Breast epithelium (tissue), 4 donors: ENCODE results near the gene H3-3A. TPM values are rescaled to one million over a fixed set of nuclear protein-coding genes. Genes with fewer than 3 reads are reported as not detected.

ENCODE experiments used
- DNase-seq, 2 donors: peaks; one replicate each; pipeline ENCODE4 v3.0.0-alpha.2; 2019; ENCODE audit warnings: low spot score in 2 of 2
- H3K27ac ChIP-seq, 2 donors: fragments of 200-600 bp; sonication (generic) in 1 of 2; one replicate each; pipeline ENCODE4 v1.5.1; 2016 to 2019; ENCODE audit warnings: mild to moderate bottlenecking in 1 of 2
- H3K27me3 ChIP-seq, 2 donors: fragments of 200-600 bp; sonication (generic) in 1 of 2; one replicate each; pipeline versions ENCODE4 v1.5.1 to v1.6.0; 2017 to 2019; ENCODE audit warnings: control low read depth in 1 of 2, mild to moderate bottlenecking in 1 of 2
- H3K36me3 ChIP-seq: fragments of 200-600 bp; one replicate; pipeline ENCODE4 v1.5.1; 2019
- H3K4me1 ChIP-seq, 2 donors: fragments of 200-600 bp; sonication (generic); one replicate each; pipeline ENCODE4 v1.5.1; 2016 to 2019; ENCODE audit warnings: control low read depth in 1 of 2
- H3K4me3 ChIP-seq, 3 donors: fragments of 200-600 bp; sonication (generic); 1 replicate in 2 of 3; 2 replicates in 1 of 3; pipeline ENCODE4 v1.5.1; 2016 to 2019; ENCODE audit warnings: mild to moderate bottlenecking in 3 of 3, moderate library complexity in 2 of 3
- H3K9me3 ChIP-seq, 2 donors: fragments of 200-600 bp; sonication (generic) in 1 of 2; one replicate each; pipeline ENCODE4 v1.5.1; 2016 to 2019; ENCODE audit warnings: control low read depth in 1 of 2
- POLR2A ChIP-seq: fragments of 450-650 bp; IDR thresholded peaks from one replicate; pipeline ENCODE4 v1.6.1; 2016; ENCODE audit warnings: antibody characterized with exemption, mild to moderate bottlenecking, moderate library complexity
- POLR2AphosphoS5 ChIP-seq, 3 donors: sonication (generic); formaldehyde crosslinking; IDR thresholded peaks; one replicate each; pipeline ENCODE4 v1.6.1; 2017; ENCODE audit warnings: antibody characterized with exemption in 3 of 3
- intact Hi-C: fragments of 100-400 bp; cut with DNase I; formaldehyde crosslinking; loops from one replicate; pipeline ENCODE4 v1.15.1; 2023; ENCODE audit warnings: low total_unique reads
- total RNA-seq, 3 donors: library from RNA; depleted of rRNA; stranded (reverse); fragments of >200 nt; gene quantifications; one replicate each; pipeline ENCODE4 v1.1.0, GENCODE V29; 2016
- TF ChIP-seq, protein P1 (sequence below), 3 donors: fragments of 450-650 bp; IDR thresholded peaks; one replicate each; pipeline ENCODE4 v1.5.1; 2016 to 2017; ENCODE audit warnings: antibody characterized with exemption in 3 of 3, mild to moderate bottlenecking in 3 of 3, moderate library complexity in 3 of 3

H3-3A gene
- total RNA-seq, 3 donors from 2014 or later = 287 to 603 (median 462) TPM

DNA sequence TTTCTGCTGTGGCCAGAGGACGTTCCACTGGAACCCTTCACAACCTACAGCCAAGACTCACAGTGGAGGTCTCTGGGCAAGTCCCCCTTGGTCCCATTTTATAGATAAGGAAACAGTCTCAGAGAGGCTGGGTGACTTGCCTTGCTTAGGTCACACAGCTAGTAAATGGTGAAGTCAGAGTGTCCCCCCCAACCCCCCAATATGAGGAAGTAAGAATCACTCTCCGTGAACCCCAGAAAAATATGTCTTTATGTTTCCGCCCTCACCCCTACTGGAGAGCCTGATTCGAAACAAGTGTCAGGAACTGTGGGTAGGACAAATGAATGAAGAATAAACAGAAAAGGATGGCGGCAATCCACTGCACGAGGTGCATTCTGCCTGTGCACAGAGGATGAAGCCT lies 56.7 kb downstream of the H3-3A start:
- Histone ChIP-seq H3K36me3 (no peaks in the 10 kb centered on the region), H3K27ac (no peak overlapping the region), H3K4me3 (no peak overlapping the region), H3K4me1 (no peaks in the 10 kb centered on the region), H3K27me3 (no peaks in the 10 kb centered on the region), H3K9me3 (no peaks in the 10 kb centered on the region)
- TF ChIP-seq POLR2AphosphoS5 (IDR thresholded peaks at IDR 0.05) (no peak), POLR2A (no peak)
- TF ChIP-seq, protein P1, sequence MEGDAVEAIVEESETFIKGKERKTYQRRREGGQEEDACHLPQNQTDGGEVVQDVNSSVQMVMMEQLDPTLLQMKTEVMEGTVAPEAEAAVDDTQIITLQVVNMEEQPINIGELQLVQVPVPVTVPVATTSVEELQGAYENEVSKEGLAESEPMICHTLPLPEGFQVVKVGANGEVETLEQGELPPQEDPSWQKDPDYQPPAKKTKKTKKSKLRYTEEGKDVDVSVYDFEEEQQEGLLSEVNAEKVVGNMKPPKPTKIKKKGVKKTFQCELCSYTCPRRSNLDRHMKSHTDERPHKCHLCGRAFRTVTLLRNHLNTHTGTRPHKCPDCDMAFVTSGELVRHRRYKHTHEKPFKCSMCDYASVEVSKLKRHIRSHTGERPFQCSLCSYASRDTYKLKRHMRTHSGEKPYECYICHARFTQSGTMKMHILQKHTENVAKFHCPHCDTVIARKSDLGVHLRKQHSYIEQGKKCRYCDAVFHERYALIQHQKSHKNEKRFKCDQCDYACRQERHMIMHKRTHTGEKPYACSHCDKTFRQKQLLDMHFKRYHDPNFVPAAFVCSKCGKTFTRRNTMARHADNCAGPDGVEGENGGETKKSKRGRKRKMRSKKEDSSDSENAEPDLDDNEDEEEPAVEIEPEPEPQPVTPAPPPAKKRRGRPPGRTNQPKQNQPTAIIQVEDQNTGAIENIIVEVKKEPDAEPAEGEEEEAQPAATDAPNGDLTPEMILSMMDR (IDR thresholded peaks at IDR 0.05) = no peak
- no peak for DNase-seq
- intact Hi-C loops = loop anchor here (10.0 kb wide), 1 partner anchor 66 kb away; the partner anchor contains the start of gene ACBD3

DNA sequence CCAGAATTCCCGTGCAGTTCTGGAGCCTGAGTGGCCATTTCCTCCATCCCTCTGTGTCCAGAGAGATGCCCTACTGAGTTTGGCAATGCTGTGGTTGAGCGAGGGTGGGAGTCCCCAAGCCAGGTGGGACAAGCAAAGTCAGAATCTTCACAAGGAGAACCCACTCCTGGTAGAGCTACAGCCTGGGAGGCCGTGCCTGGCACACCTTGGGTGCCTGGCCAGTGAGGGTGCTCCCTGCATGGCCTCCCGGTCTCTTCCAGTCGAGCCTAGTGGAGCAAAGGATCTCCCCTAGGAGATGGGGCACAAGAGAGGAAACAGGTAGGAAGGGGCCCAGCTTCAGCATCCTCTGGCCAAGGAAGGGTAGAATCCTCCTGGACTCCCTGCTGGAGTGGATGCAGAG lies 57.9 kb downstream of the H3-3A start:
- intact Hi-C loops = loop anchor here (5.0 kb wide), 1 partner anchor 58 kb away; the partner anchor contains the start of gene H3-3A
- Histone ChIP-seq H3K27ac (no peak overlapping the region), H3K4me3 (no peak overlapping the region), H3K27me3 (no peaks in the 10 kb centered on the region), H3K4me1 (no peaks in the 10 kb centered on the region), H3K36me3 (no peaks in the 10 kb centered on the region), H3K9me3 (no peaks in the 10 kb centered on the region)
- TF ChIP-seq, protein P1 (IDR thresholded peaks at IDR 0.05) = no peak
- no peak for TF ChIP-seq POLR2AphosphoS5 (IDR thresholded peaks at IDR 0.05)
- DNase-seq = no peak

DNA sequence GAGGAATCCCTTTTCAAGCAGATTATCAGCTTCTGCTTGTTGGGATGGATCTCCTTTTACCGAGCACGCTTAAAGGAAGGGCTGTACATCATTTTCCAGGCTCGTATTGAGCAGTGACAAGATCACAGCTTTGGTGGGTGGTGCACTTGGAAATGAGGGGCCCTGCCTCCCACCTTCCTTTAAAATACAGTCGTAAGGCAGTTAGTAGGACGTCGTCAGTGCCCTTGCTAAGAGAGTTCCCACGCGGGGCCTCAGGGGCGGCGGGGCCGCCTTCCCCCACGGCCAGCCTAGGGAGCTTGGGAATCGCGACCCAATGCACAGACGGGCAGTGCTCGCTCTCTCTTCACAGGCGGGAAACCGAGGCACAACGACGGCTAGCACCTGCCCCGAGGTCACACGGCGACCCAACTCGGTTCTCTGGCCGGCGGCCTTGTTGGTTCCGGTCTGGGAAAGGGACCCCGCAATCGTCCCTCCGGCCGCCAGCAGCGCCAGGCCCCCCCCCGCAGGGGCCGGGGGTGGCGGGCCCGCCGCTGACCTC lies 58.6 kb downstream of the H3-3A start:
- H3K27ac ChIP-seq = peak overlapping the region; percentile 91 to 94
- peak overlapping the region; percentile 57 to 76 (median 75) for H3K4me3 ChIP-seq
- DNase-seq = no peak
- no peaks in the 10 kb centered on the region for H3K9me3 ChIP-seq
- H3K27me3 ChIP-seq = no peaks in the 10 kb centered on the region
- intact Hi-C loops = loop anchor here (5.0 kb wide), 1 partner anchor 59 kb away; the partner anchor contains the start of gene H3-3A
- no peaks in the 10 kb centered on the region for H3K36me3 ChIP-seq
- TF ChIP-seq POLR2AphosphoS5 (IDR thresholded peaks at IDR 0.05) (no peak), POLR2A (no peak)
- TF ChIP-seq, protein P1 (IDR thresholded peaks at IDR 0.05) = no peak
- no peaks in the 10 kb centered on the region for H3K4me1 ChIP-seq

Other genes starting within 250 kb of the H3-3A start
- 10 to 100 TPM; 69.6 to 88.0 (median 80.6) TPM for gene TMEM63A, start 180.3 kb upstream of the H3-3A start, total RNA-seq
- gene LEFTY1, start 173.6 kb upstream of the H3-3A start, total RNA-seq = under 1 TPM in 1 of 3 donors, not detected in 2; 0.48 TPM
- 10 to 100 TPM; 40.2 to 49.3 (median 47.9) TPM for gene PYCR2, start 138.5 kb upstream of the H3-3A start, total RNA-seq
- under 1 TPM in 2 of 3 donors, not detected in 1; 0.88 to 0.96 TPM for gene LEFTY2, start 121.5 kb upstream of the H3-3A start, total RNA-seq
- gene SDE2, start 63.4 kb upstream of the H3-3A start, total RNA-seq = 10 to 100 TPM; 17.6 to 25.3 (median 22.0) TPM
- 10 to 100 TPM; 52.4 to 63.9 (median 54.4) TPM for gene ACBD3, start 124.0 kb downstream of the H3-3A start, total RNA-seq
- gene MIXL1, start 160.9 kb downstream of the H3-3A start, total RNA-seq = not detected
- 1 to 10 TPM; 1.9 to 5.6 (median 2.6) TPM for gene LIN9, start 246.4 kb downstream of the H3-3A start, total RNA-seq